Suprapubic skin (tissue), 4 donors: ENCODE results near the gene ZNF490. TPM values are rescaled to one million over a fixed set of nuclear protein-coding genes. Genes with fewer than 3 reads are reported as not detected.

Experiments
- DNase-seq, 2 donors: peaks; one replicate each; pipeline ENCODE4 v3.0.0-alpha.2; 2019; ENCODE audit warnings: low spot score in 2 of 2
- H3K27ac ChIP-seq: fragments of 200-600 bp; sonication (generic); one replicate; pipeline ENCODE4 v1.5.1; 2019
- H3K27me3 ChIP-seq: fragments of 200-600 bp; sonication (generic); one replicate; pipeline ENCODE4 v1.5.1; 2019
- H3K36me3 ChIP-seq: fragments of 200-600 bp; sonication (generic); one replicate; pipeline ENCODE4 v1.5.1; 2019
- H3K4me1 ChIP-seq: fragments of 200-600 bp; sonication (generic); one replicate; pipeline ENCODE4 v1.5.1; 2019
- H3K4me3 ChIP-seq: fragments of 200-600 bp; sonication (generic); one replicate; pipeline ENCODE4 v1.5.1; 2019; ENCODE audit warnings: mild to moderate bottlenecking
- H3K9me3 ChIP-seq: fragments of 200-600 bp; sonication (generic); one replicate; pipeline ENCODE4 v1.5.1; 2019
- EP300 ChIP-seq: sonication (generic); formaldehyde crosslinking; IDR thresholded peaks from one replicate; pipeline ENCODE4 v1.6.1; 2017; ENCODE audit warnings: antibody characterized with exemption
- POLR2A ChIP-seq, 2 donors: fragments of 450-650 bp; IDR thresholded peaks; one replicate each; pipeline ENCODE4 v1.6.1; 2017; ENCODE audit warnings: antibody characterized with exemption in 2 of 2, mild to moderate bottlenecking in 2 of 2, moderate library complexity in 2 of 2
- POLR2AphosphoS5 ChIP-seq, 3 donors: sonication (generic); formaldehyde crosslinking; IDR thresholded peaks; one replicate each; pipeline ENCODE4 v1.6.1; 2017; ENCODE audit warnings: antibody characterized with exemption in 3 of 3
- WGBS: methylation state at CpG from one replicate; pipeline ENCODE4 v1.1.5; 2018; 5-methylcytosine and 5-hydroxymethylcytosine counted together
- total RNA-seq, 4 donors: library from RNA; depleted of rRNA; stranded (reverse); fragments of >200 nt; gene quantifications; one replicate each; pipeline ENCODE4 v1.1.0, GENCODE V29; 2016
- TF ChIP-seq, protein P1 (sequence below), 2 donors: fragments of 200-600 bp in 1 of 2; fragments of 450-650 bp in 1 of 2; sonication (generic) in 1 of 2; IDR thresholded peaks; one replicate each; pipeline ENCODE4 v1.5.1; 2016 to 2019; ENCODE audit warnings: antibody characterized with exemption in 2 of 2, mild to moderate bottlenecking in 1 of 2, moderate library complexity in 1 of 2

Gene ZNF490
- total RNA-seq, 4 donors from 2014 or later: 5.0 to 9.3 (median 7.0) TPM

DNA sequence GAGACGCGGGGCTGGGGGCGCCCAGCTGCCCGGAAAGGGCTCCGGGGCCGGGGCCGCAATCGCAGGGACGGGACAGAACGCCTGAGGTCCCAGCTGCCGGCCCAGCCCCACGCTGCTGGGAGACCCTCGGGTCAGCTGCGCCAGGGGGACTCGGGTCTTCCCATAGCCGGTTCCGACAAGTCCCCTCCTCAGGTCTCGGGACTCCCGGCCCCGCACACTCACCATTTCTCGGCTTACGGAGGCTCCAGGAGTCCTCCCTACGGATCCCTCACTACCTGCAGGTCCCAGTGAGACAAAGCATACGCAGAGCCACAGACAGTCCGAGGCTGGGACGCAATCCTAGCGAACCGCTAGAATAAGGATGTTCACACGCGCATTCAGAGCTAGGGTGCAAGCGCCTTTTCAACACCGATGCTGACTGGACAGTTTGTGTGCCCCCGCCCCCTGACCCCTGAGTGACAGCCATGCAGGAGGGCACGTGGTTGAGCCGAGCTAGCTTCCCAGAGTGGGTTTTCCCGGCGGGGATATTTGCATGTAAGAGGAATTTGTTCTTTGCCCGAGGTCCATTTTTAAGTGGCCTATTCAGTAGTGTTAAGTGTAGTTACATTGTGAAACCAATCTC lies 13.6 kb downstream of the ZNF490 start:
- Histone ChIP-seq H3K9me3 (no peaks in the 10 kb centered on the region), H3K27me3 (no peaks in the 10 kb centered on the region), H3K4me1 (no peaks in the 10 kb centered on the region), H3K36me3 (peaks cover 19% of the 10 kb centered on the region), H3K4me3 (no peak overlapping the region), H3K27ac (no peak overlapping the region)
- DNase-seq: no peak
- 81% methylated on average over 38 of the region's 38 CpGs for WGBS
- TF ChIP-seq POLR2AphosphoS5 (IDR thresholded peaks at IDR 0.05): no peak
- TF ChIP-seq EP300: no peak
- TF ChIP-seq, protein P1, sequence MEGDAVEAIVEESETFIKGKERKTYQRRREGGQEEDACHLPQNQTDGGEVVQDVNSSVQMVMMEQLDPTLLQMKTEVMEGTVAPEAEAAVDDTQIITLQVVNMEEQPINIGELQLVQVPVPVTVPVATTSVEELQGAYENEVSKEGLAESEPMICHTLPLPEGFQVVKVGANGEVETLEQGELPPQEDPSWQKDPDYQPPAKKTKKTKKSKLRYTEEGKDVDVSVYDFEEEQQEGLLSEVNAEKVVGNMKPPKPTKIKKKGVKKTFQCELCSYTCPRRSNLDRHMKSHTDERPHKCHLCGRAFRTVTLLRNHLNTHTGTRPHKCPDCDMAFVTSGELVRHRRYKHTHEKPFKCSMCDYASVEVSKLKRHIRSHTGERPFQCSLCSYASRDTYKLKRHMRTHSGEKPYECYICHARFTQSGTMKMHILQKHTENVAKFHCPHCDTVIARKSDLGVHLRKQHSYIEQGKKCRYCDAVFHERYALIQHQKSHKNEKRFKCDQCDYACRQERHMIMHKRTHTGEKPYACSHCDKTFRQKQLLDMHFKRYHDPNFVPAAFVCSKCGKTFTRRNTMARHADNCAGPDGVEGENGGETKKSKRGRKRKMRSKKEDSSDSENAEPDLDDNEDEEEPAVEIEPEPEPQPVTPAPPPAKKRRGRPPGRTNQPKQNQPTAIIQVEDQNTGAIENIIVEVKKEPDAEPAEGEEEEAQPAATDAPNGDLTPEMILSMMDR (IDR thresholded peaks at IDR 0.05): no peak
- TF ChIP-seq POLR2A (IDR thresholded peaks at IDR 0.05): no peak

DNA sequence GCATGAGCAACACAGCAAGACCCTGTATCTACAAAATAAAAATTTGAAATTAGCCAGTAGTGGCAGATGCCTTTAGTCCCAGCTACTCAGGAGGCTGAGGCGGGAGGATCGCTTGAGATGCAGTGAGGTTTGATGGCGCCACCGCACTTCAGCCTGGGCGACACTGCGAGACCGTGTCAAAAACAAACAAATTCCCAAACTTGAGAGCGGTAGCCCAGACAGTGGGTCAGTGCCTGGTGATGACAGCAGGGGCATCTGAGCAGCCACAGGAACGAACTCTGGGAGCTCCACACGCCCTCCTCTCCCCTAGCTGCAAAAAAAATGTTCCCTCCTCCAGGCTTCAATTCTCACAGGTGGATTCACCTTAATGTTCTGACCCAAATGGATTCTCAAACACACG lies 14.1 kb downstream of the ZNF490 start:
- Histone ChIP-seq H3K27me3 (no peaks in the 10 kb centered on the region), H3K27ac (no peak overlapping the region), H3K36me3 (peaks cover 19% of the 10 kb centered on the region), H3K4me1 (no peaks in the 10 kb centered on the region), H3K9me3 (no peaks in the 10 kb centered on the region), H3K4me3 (no peak overlapping the region)
- 92% methylated on average over 10 of the region's 11 CpGs for WGBS
- TF ChIP-seq POLR2AphosphoS5 (IDR thresholded peaks at IDR 0.05) (no peak), POLR2A (IDR thresholded peaks at IDR 0.05) (no peak), EP300 (no peak)
- DNase-seq: no peak

DNA sequence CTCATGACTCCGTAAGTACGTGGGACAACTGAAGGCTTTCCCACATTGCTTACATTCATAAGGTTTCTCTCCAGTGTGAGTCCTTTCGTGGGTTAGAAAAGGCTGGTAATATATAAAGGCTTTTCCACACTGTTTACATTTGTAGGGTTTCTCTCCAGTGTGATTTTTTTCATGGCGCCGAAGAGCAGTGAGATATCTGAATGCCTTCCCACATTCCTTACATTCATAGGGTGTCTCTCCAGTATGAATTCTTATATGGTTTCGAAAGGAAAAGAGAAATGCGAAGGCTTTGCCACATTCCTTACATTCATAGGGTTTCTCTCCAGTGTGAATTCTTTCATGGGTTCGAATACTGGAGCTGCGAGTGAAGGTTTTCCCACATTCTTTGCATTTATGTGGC lies 29.5 kb downstream of the ZNF490 start:
- H3K9me3 ChIP-seq: peaks cover 13% of the 10 kb centered on the region
- no peak overlapping the region for H3K27ac ChIP-seq
- 97% methylated on average over 9 of the region's 9 CpGs for WGBS
- TF ChIP-seq POLR2AphosphoS5 (IDR thresholded peaks at IDR 0.05): no peak
- TF ChIP-seq, protein P1 (IDR thresholded peaks at IDR 0.05): no peak
- no peak for TF ChIP-seq POLR2A (IDR thresholded peaks at IDR 0.05)
- no peak for TF ChIP-seq EP300
- H3K4me3 ChIP-seq: no peak overlapping the region
- H3K27me3 ChIP-seq: no peaks in the 10 kb centered on the region
- DNase-seq: no peak
- H3K4me1 ChIP-seq: no peaks in the 10 kb centered on the region
- peaks cover 56% of the 10 kb centered on the region for H3K36me3 ChIP-seq

DNA sequence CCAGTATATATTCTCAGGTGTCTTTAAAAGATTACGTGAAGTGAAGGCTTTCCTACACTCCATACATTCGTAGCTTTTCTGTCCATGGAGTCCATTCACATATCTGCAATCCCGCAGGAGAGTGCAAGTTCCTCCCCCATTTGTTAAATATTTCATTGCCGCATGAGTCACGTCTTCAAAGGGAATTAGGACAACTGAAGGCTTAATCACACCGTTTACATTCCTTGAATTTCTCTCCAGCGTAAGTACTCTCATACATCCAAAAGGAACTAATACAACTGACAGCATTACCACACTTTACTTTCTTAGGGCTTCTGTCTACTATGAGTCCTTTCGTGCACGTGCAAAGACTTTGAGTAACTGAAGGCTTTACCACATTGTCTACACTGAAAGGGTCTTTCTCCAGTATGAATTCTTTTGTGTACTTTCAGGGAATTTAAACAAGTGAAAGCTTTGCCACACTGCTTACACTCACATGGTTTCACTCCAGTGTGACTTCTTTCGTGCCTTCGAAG lies 30.4 kb downstream of the ZNF490 start:
- Histone ChIP-seq H3K9me3 (peaks cover 13% of the 10 kb centered on the region), H3K27ac (no peak overlapping the region), H3K27me3 (no peaks in the 10 kb centered on the region), H3K4me3 (no peak overlapping the region), H3K4me1 (no peaks in the 10 kb centered on the region), H3K36me3 (peaks cover 56% of the 10 kb centered on the region)
- DNase-seq: no peak
- TF ChIP-seq EP300: no peak
- no peak for TF ChIP-seq POLR2A (IDR thresholded peaks at IDR 0.05)
- TF ChIP-seq, protein P1 (IDR thresholded peaks at IDR 0.05): no peak
- no peak for TF ChIP-seq POLR2AphosphoS5 (IDR thresholded peaks at IDR 0.05)
- WGBS: 95% methylated on average over 11 of the region's 11 CpGs

DNA sequence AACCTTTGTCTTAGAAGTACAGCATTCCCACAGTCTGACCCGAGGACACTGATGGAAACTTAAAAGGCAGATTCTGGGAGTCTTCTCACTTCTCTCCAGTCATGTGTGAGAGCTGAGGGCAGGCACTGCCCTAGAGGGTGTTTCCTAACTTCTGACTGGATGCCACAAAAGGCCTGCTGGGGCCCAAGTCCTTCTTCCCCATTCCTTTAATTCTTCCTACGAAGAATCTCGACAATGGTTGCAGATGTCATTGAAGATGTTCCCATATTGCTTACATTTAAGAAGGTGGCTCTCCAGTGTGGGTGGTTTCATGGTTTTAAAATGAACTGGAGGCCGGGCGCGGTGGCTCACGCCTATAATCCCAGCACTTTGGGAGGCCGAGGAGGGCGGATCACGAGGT lies 32.0 kb downstream of the ZNF490 start:
- Histone ChIP-seq H3K9me3 (peaks cover 13% of the 10 kb centered on the region), H3K36me3 (peaks cover 56% of the 10 kb centered on the region), H3K27ac (no peak overlapping the region), H3K27me3 (no peaks in the 10 kb centered on the region), H3K4me3 (no peak overlapping the region), H3K4me1 (no peaks in the 10 kb centered on the region)
- DNase-seq: no peak
- WGBS: 94% methylated on average over 10 of the region's 10 CpGs
- TF ChIP-seq EP300: no peak
- TF ChIP-seq POLR2AphosphoS5 (IDR thresholded peaks at IDR 0.05): no peak
- TF ChIP-seq POLR2A (IDR thresholded peaks at IDR 0.05): no peak
- TF ChIP-seq, protein P1 (IDR thresholded peaks at IDR 0.05): no peak
